RWPE2 (cell line): Measurements from ENCODE around the gene ATG4B.

ENCODE experiments used
- ATAC-seq: fragments of 200-7000 bp; cut with Tn5 transposase; 3 replicates; pipeline ENCODE4 v1.9.1; 2021; ENCODE audit warnings: low read depth
- DNase-seq: peaks from one replicate; pipeline ENCODE4 v3.0.0-alpha.2; 2020; ENCODE audit warnings: low spot score
- H3K27ac ChIP-seq: fragments of 450-650 bp; 2 replicates; pipeline ENCODE4 v1.5.1; 2017; ENCODE audit warnings: mild to moderate bottlenecking; ENCODE audit not compliant: poor library complexity, severe bottlenecking
- H3K27me3 ChIP-seq: fragments of 250-450 bp; sonication (Bioruptor Pico); 2 replicates; pipeline ENCODE4 v1.5.1; 2021; ENCODE audit warnings: mild to moderate bottlenecking, moderate library complexity; ENCODE audit not compliant: insufficient read depth, poor library complexity, severe bottlenecking
- H3K36me3 ChIP-seq: fragments of 250-450 bp; sonication (Bioruptor Pico); 2 replicates; pipeline ENCODE4 v1.5.1; 2020; ENCODE audit warnings: low read depth, mild to moderate bottlenecking, moderate library complexity
- H3K4me1 ChIP-seq: fragments of 250-450 bp; sonication (Bioruptor Pico); 2 replicates; pipeline ENCODE4 v1.5.1; 2021; ENCODE audit warnings: mild to moderate bottlenecking, moderate library complexity; ENCODE audit not compliant: insufficient read depth, poor library complexity, severe bottlenecking
- H3K4me3 ChIP-seq: fragments of 250-450 bp; sonication (Bioruptor Pico); 2 replicates; pipeline ENCODE4 v1.5.1; 2021; ENCODE audit warnings: mild to moderate bottlenecking, moderate library complexity; ENCODE audit not compliant: severe bottlenecking
- H3K9me3 ChIP-seq: fragments of 250-450 bp; sonication (Bioruptor Pico); 2 replicates; pipeline ENCODE4 v1.5.1; 2021; ENCODE audit warnings: mild to moderate bottlenecking, moderate library complexity; ENCODE audit not compliant: severe bottlenecking
- CTCF ChIP-seq: fragments of 450-650 bp; IDR thresholded peaks from one replicate; pipeline ENCODE4 v1.5.1; 2017; ENCODE audit warnings: mild to moderate bottlenecking, moderate library complexity; ENCODE audit not compliant: poor library complexity, severe bottlenecking

Gene ATG4B

GRCh38 chr2:241613017-241613780 is 24.3 kb upstream of the ATG4B start:
- no peak overlapping the region for H3K4me3 ChIP-seq
- ATAC-seq (no peak), DNase-seq (no peak)
- H3K27ac ChIP-seq = no peak overlapping the region
- TF ChIP-seq CTCF = no peak
- H3K36me3 ChIP-seq = peaks cover 7% of the 10 kb centered on the region; the same call in 1 of the 2 replicates
- no peaks in the 10 kb centered on the region for H3K9me3 ChIP-seq
- no peaks in the 10 kb centered on the region for H3K27me3 ChIP-seq
- H3K4me1 ChIP-seq = no peaks in the 10 kb centered on the region

GRCh38 chr2:241615041-241615440 is 22.5 kb upstream of the ATG4B start:
- no peaks in the 10 kb centered on the region for H3K4me1 ChIP-seq
- no peaks in the 10 kb centered on the region; the same call in 1 of the 2 replicates for H3K36me3 ChIP-seq
- no peak overlapping the region for H3K4me3 ChIP-seq
- H3K27me3 ChIP-seq = no peaks in the 10 kb centered on the region
- DNase-seq (no peak), ATAC-seq (no peak)
- no peaks in the 10 kb centered on the region for H3K9me3 ChIP-seq
- no peak for TF ChIP-seq CTCF
- H3K27ac ChIP-seq = no peak overlapping the region

- Histone ChIP-seq H3K4me3 (no peak overlapping the region), H3K36me3 (no peaks in the 10 kb centered on the region; the same call in 1 of the 2 replicates), H3K4me1 (no peaks in the 10 kb centered on the region), H3K27me3 (no peaks in the 10 kb centered on the region), H3K9me3 (no peaks in the 10 kb centered on the region), H3K27ac (no peak overlapping the region)
- ATAC-seq (no peak), DNase-seq (no peak)
- no peak for TF ChIP-seq CTCF
Observed at GRCh38 chr2:241615522-241616052, 21.9 kb upstream of the ATG4B start.

- no peaks in the 10 kb centered on the region for H3K9me3 ChIP-seq
- DNase-seq (no peak), ATAC-seq (no peak)
- H3K4me3 ChIP-seq = no peak overlapping the region
- no peaks in the 10 kb centered on the region for H3K27me3 ChIP-seq
- H3K27ac ChIP-seq = no peak overlapping the region
- peaks cover 7% of the 10 kb centered on the region; the same call in 1 of the 2 replicates for H3K36me3 ChIP-seq
- no peak for TF ChIP-seq CTCF
- no peaks in the 10 kb centered on the region for H3K4me1 ChIP-seq
Observed at GRCh38 chr2:241616168-241617125, 21.0 kb upstream of the ATG4B start.
